Measurements from ENCODE around the gene NDUFV2. TPM values are rescaled to one million over a fixed set of nuclear protein-coding genes. Genes with fewer than 3 reads are reported as not detected.

Gene NDUFV2
- polyA plus RNA-seq, 1 donor (not counting 4 experiments of a cell fraction or from before 2014, with no cell fraction given): 202 TPM

DNA sequence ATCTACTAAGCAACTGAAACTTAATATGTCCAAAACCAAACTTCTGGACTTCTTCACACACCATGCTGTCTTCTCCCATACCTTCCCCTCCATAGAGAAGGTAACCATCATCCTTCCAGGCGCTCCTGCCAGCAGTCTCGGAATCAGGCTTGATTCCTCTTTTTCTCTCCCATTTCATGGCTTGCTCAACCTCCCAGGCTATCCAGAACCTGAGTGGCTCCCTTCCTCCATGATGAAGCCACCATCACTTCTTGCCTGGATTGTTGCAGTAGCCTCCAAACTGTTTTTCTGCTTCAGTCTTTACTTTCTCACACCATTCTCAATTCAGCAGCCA is 40.1 kb upstream of the NDUFV2 start:
- no peak for DNase-seq (ENCODE audit: low read depth, low spot score)
- dilution Hi-C loops (cut with MboI; ENCODE audit: extremely low pct_ligation_motif_present, low sequenced_read_pairs): no loop called here
- FAIRE-seq: no peak
- no peak overlapping the region for H3K9ac ChIP-seq (ENCODE audit: control insufficient read depth, extremely low read depth, insufficient read depth, low read length)
- no peaks in the 10 kb centered on the region for H4K20me1 ChIP-seq (ENCODE audit: control insufficient read depth, extremely low read depth, insufficient read depth, low read length)
- no peaks in the 10 kb centered on the region for H3K79me2 ChIP-seq (ENCODE audit: control insufficient read depth, insufficient read depth, low read length)
- no peak overlapping the region for H3K27ac ChIP-seq (ENCODE audit: control insufficient read depth, insufficient read depth, low read length)
- TF ChIP-seq EZH2 (IDR thresholded peaks at IDR 0.05; ENCODE audit: low read length): no peak
- TF ChIP-seq, protein P1, sequence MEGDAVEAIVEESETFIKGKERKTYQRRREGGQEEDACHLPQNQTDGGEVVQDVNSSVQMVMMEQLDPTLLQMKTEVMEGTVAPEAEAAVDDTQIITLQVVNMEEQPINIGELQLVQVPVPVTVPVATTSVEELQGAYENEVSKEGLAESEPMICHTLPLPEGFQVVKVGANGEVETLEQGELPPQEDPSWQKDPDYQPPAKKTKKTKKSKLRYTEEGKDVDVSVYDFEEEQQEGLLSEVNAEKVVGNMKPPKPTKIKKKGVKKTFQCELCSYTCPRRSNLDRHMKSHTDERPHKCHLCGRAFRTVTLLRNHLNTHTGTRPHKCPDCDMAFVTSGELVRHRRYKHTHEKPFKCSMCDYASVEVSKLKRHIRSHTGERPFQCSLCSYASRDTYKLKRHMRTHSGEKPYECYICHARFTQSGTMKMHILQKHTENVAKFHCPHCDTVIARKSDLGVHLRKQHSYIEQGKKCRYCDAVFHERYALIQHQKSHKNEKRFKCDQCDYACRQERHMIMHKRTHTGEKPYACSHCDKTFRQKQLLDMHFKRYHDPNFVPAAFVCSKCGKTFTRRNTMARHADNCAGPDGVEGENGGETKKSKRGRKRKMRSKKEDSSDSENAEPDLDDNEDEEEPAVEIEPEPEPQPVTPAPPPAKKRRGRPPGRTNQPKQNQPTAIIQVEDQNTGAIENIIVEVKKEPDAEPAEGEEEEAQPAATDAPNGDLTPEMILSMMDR (optimal IDR thresholded peaks at IDR 0.05 in 1 of 3, IDR thresholded peaks at IDR 0.05 in 1 of 3, conservative IDR thresholded peaks at IDR 0.05 in 1 of 3; ENCODE audit: extremely low read depth in 1 of 3, insufficient read depth in 2 of 3, low read length in 3 of 3): no peak
- no peak overlapping the region for H3K4me2 ChIP-seq (ENCODE audit: control insufficient read depth, extremely low read depth, insufficient read depth, low read depth, low read length)
- no peaks in the 10 kb centered on the region for H3K36me3 ChIP-seq (ENCODE audit: control insufficient read depth in 2 of 2, extremely low read depth in 1 of 2, insufficient read depth in 2 of 2, low read length in 2 of 2)
- H3K9me3 ChIP-seq (ENCODE audit: control insufficient read depth, low read depth, low read length): no peaks in the 10 kb centered on the region
- H3K4me1 ChIP-seq (ENCODE audit: control insufficient read depth, extremely low read depth, insufficient read depth, low read length): no peaks in the 10 kb centered on the region
- no peak overlapping the region for H2AFZ ChIP-seq (ENCODE audit: control insufficient read depth, low read length)
- H3K4me3 ChIP-seq (ENCODE audit: control insufficient read depth in 2 of 3, extremely low read depth in 1 of 3, insufficient read depth in 2 of 3, low read depth in 1 of 3, low read length in 3 of 3): no peak overlapping the region
- H3K9me1 ChIP-seq (ENCODE audit: control insufficient read depth, extremely low read depth, insufficient read depth, low read length): no peaks in the 10 kb centered on the region
- H3K27me3 ChIP-seq (ENCODE audit: control insufficient read depth, extremely low read depth, insufficient read depth, low read length): no peaks in the 10 kb centered on the region

DNA sequence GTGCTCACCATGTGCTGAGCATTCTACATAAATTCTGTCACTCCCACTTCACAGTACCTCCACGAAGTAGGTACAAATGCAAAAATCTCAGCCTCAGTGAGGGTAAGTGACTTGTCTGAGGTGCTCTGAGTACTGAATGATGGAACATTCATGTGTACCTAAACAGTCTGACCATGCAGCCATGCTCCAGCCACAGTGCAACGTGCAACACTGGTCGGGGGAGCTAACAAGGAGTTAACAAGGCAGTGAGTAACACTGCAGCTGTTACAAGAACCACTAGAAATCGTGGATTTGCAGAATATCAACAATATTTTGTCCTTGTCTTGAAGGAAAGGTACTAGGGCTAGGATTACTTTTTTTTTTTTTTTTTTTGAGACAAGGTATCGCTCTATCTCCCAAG is 36.6 kb upstream of the NDUFV2 start:
- H2AFZ ChIP-seq (ENCODE audit: control insufficient read depth, low read length): no peak overlapping the region
- TF ChIP-seq, protein P1 (optimal IDR thresholded peaks at IDR 0.05 in 1 of 3, IDR thresholded peaks at IDR 0.05 in 1 of 3, conservative IDR thresholded peaks at IDR 0.05 in 1 of 3; ENCODE audit: extremely low read depth in 1 of 3, insufficient read depth in 2 of 3, low read length in 3 of 3): no peak
- TF ChIP-seq EZH2 (IDR thresholded peaks at IDR 0.05; ENCODE audit: low read length): no peak
- no peaks in the 10 kb centered on the region for H3K79me2 ChIP-seq (ENCODE audit: control insufficient read depth, insufficient read depth, low read length)
- no peak overlapping the region for H3K27ac ChIP-seq (ENCODE audit: control insufficient read depth, insufficient read depth, low read length)
- H3K27me3 ChIP-seq (ENCODE audit: control insufficient read depth, extremely low read depth, insufficient read depth, low read length): no peaks in the 10 kb centered on the region
- FAIRE-seq: no peak
- no peak for DNase-seq (ENCODE audit: low read depth, low spot score)
- peaks cover 9% of the 10 kb centered on the region for H3K4me1 ChIP-seq (ENCODE audit: control insufficient read depth, extremely low read depth, insufficient read depth, low read length)
- dilution Hi-C loops (cut with MboI; ENCODE audit: extremely low pct_ligation_motif_present, low sequenced_read_pairs): no loop called here
- no peaks in the 10 kb centered on the region for H3K36me3 ChIP-seq (ENCODE audit: control insufficient read depth in 2 of 2, extremely low read depth in 1 of 2, insufficient read depth in 2 of 2, low read length in 2 of 2)
- H3K9me1 ChIP-seq (ENCODE audit: control insufficient read depth, extremely low read depth, insufficient read depth, low read length): no peaks in the 10 kb centered on the region
- H3K9me3 ChIP-seq (ENCODE audit: control insufficient read depth, low read depth, low read length): no peaks in the 10 kb centered on the region
- H3K9ac ChIP-seq (ENCODE audit: control insufficient read depth, extremely low read depth, insufficient read depth, low read length): no peak overlapping the region
- H3K4me3 ChIP-seq (ENCODE audit: control insufficient read depth in 2 of 3, extremely low read depth in 1 of 3, insufficient read depth in 2 of 3, low read depth in 1 of 3, low read length in 3 of 3): no peak overlapping the region
- H3K4me2 ChIP-seq (ENCODE audit: control insufficient read depth, extremely low read depth, insufficient read depth, low read depth, low read length): no peak overlapping the region
- H4K20me1 ChIP-seq (ENCODE audit: control insufficient read depth, extremely low read depth, insufficient read depth, low read length): no peaks in the 10 kb centered on the region

Data from keratinocyte (primary cell).